ENCODE results near the gene ERBB4.

Gene ERBB4

DNA sequence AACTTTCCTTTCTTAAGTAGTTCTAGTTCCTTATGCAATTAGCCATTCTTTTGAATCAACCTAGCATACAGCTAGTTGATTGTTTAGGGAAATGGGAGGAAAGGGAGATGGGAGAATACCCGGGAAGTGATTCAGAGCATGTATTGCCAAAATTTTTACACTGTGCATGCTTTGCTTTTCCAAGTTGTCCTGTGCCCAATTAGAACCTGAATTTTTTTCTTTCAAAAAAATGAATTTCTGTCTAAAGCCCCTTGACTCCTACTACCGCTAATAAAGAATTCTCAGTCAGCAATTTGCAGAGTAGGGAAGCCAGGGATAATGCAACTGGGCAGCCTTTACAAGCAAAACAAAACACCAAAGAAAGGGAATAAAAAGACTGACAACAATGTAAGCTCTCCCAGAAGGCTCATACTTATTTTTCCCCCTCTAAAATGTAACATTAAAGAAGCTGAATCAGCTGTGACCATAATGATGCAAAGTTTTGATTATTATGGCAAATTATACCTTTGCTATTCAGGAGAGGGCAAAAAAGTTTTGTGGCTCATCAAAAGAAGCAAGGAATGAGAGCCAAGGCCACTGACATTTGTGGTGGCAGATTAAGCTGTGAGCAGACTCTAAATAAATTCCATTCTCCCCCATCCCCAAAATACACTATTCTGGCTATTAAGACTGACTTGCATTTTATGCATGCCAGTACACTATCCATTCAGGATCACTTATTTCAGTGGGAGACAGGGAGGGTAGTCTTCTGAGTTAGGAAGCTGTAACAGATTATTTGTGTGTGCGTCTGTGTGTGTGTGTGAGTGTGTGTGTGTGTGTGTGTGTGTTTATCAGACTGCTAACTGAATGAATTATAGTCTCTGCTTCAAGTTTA lies 174.3 kb downstream of the ERBB4 start:
- peak; percentile 19 to 22 for DNase-seq (ENCODE audit: low read depth in 2 of 2)

DNA sequence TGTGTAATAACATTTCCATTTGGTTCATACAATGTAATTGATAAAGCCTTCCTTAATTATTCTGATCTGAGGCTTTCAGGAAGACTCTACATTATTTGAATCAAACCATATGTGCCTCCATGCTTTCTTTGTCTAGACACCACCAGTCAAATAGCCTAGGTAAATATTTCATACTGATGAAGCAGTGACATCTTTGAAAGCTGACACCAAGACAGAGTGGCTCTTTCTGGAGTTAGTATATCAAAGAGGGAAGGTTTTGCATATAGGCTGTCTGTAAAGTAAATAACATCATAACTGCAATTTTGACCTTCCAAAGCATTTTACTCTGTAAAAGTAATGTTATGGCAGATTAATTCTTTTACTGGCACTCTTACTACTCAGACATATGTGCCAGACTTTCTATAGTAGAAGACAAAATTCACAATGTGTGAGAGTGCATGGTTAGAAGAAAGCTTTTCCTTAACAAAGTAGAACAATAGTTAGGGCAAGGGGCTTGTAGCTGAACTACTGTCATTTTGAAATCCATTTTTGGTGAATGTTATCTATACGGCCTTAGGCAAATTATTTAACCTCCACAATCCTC lies 177.3 kb downstream of the ERBB4 start:
- no peak for DNase-seq (ENCODE audit: low read depth in 2 of 2)

DNA sequence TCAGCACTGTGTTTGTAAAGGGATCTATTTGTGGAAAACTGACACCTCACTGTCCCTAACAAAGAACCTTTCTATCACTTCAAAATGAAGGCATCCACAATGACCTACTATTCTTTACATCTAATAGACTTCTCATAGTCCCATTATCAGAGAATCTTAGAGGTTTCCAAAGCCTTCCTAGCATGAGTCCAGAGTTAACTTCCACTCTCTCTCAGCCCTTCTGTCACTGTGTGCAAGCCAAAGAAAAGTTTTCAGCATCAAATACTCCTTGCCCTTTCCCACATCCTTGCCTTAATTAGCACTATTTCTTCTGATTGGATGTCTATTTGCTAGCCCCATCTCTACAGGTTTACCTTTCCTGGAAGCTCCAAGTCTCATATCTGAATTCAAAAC lies 178.5 kb downstream of the ERBB4 start:
- DNase-seq (ENCODE audit: low read depth in 2 of 2) = no peak

DNA sequence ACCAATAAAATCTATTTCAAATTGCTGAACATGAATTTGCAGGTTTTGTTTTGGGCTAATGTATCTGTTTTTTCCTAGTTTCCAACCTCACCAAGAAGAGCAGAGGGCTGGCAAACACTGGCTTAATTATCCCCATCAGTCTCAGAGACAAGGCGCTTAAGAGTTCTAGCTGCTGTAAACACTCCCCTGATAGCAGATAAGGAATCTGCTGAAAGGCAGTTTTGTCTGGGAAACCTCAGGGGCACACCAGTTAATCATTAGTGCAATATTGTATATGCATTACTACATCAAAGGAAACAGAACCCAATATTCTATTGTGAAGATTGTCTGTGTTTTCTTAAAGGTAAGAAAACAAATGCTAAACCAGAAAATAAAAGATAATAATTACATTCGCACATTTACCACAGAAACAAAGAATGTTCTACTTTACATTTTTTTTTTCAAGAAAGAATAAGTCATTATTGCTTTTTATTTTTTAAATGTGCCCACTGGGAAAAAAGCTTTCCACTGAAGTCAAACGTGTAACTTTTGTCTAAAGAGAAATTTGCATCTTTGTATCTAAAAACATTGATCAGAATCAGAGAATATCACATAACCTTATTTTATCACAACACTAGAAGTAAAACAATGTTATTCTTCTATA lies 179.1 kb downstream of the ERBB4 start:
- no peak for DNase-seq (ENCODE audit: low read depth in 2 of 2)

DNA sequence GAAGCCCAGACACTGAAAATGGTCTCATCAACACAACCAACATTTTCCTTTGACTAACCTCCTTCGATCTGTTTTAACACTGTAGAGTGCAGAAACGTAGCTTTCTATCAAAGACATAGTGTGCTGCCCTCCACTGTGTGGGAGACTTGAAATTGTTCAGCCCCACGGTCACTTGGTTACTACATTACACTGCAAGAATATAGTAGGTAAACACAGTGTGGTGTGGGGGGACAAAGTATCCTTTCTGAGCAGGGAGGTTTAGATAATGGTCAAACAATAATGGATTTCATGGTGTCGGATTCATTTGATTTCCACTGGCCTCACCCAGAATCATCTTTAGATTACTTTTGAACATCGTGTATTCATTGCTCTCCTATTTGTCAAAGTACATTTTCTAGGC lies 181.0 kb downstream of the ERBB4 start:
- no peak for DNase-seq (ENCODE audit: low read depth in 2 of 2)

DNA sequence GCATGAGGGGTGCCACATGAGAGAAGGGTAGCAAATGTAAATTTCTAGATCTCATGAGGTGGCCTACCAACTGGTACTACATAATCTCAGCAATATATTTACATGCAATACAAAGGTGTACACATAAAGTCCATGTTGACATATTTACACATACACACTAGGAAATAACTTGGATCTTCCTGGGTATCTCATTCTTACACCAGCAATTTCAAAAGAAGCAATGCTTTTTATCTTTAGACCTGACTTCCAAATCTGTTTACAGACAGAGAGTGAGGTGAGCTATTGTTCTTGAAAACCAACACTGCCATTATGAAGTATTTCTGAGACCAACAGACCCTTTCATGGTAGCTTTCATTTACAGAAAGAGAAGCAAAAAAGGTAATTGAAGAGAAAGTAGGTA lies 184.2 kb downstream of the ERBB4 start:
- no peak for DNase-seq (ENCODE audit: low read depth in 2 of 2)

DNA sequence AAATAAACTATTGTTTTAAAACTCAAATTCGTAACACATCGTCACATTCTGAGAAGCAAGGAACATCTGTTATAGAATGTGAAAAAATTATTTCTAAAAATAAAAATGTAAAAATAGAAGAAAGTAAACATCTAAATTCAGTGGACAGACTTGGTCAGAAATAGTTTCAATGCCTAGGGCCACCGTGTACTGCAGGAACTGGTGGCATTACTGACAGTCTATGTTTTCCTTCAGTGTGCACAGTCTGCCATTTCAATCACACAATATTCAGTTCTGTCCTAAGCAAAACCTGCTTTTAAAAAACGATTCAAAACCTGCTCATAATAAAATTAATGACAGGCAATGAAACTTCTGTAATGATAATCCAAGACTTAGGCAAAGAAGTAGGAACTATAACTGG lies 190.1 kb downstream of the ERBB4 start:
- DNase-seq (ENCODE audit: low read depth in 2 of 2) = no peak

DNA sequence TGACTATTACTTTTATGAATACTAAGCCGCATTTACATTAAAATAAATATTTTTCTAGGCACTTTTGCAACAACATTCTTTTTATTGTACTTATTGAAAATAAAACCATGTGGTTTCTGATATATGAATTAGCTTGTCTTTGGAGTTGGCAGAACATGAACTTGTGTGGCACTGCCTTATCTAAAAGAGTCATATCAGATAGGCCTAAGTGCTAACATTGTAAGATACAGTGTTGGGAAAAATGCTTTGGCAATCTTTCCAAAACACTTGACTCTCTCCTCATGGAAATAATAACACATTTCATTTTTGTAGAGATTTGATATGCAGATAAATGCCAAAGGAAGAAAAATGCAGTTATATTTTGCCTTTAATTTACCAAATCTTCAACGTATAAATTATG lies 191.7 kb downstream of the ERBB4 start:
- no peak for DNase-seq (ENCODE audit: low read depth in 2 of 2)

DNA sequence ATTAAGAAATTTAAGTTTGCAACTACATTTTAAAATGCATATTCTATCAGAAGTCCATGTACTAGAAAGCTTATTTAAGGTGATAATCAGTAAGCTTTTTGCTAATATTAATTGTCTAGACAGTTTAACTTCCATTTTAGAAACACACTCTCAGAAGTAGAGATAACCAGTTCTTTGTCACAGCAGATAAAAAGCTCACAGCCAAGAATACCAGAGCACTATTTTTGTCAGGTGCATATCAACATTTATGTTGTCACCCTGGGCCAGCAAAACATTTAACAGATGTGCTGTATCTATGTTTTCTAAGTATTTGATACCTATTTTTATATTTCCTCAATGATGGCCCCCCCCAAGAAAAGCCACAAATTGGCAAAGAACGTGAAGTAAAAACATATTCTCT lies 192.6 kb downstream of the ERBB4 start:
- DNase-seq (ENCODE audit: low read depth in 2 of 2) = no peak

DNA sequence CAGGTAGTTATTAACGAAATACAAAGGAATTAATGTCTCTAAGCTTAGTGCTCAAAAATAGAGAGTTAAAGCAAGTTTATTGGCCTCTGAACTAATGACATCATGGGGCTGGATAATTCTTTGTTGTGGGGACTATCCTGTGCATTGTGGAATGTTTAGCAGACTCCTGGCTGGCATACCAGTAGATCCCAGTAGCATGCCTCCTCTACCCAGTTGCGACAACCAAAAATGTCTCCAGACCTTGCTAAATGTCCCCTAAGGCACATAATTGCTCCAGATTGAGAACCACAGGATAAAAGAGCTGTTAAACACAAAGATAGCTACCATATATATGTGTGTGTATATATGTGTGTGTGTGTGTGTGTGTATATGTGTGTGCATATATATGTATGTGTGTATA lies 194.5 kb downstream of the ERBB4 start:
- no peak for DNase-seq (ENCODE audit: low read depth in 2 of 2)

DNA sequence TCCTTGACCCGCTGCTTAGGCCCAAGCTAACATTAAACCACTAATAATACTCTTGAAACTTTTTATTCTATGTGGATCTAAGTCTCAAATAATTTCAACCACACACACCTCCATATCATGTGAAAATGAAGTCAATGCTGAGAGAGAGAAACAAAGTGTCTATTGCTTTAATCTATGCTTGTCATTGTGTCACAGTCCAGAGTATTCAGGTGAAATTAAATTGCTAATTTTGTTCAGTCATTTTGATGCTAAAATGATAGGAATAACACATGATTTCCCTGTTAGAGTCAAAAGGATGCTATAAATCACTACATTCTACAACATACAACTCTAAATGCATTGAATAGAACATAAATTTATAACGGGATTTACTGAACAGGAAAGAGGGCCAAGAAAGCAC lies 195.4 kb downstream of the ERBB4 start:
- DNase-seq (ENCODE audit: low read depth in 2 of 2) = no peak

DNA sequence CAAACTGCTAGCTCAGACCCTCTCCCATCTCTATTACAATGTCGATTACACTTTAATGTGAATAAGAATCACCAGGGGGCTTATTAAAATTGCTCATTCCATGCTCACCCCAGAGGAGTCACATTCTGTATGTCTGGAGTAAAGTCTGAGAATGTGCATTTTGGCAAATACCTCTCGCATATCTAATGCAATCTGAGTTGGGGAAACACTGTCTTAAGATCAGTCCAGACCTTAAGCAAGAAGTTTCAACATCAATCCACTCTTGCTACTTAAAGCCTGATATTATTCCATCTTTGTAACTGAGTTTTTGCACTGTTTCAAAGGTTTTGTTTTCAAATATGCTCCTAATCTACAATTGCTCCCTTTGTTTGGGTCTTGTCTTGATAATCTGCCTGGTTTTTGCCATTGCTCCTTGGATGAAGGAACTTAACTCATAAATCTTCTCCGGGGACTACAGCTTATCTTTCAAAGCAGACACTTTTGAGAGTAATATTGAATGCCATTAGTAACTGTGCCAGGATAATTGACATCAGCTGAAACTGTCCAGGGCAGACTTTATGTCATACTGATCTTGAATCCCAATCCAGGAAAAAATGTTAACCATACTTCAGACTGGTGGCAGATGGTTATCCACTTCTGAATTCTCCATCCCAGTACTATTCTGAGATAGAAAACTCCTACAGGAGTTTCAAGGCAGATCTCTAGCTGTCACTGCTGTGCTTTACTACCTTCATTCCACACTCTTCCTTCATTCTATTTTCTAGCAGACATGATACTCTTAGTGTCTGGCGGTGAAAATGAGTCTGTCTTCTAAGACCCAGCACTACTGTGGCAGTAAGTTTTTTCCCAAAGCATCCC lies 200.9 kb downstream of the ERBB4 start:
- DNase-seq (ENCODE audit: low read depth in 2 of 2) = no peak

DNA sequence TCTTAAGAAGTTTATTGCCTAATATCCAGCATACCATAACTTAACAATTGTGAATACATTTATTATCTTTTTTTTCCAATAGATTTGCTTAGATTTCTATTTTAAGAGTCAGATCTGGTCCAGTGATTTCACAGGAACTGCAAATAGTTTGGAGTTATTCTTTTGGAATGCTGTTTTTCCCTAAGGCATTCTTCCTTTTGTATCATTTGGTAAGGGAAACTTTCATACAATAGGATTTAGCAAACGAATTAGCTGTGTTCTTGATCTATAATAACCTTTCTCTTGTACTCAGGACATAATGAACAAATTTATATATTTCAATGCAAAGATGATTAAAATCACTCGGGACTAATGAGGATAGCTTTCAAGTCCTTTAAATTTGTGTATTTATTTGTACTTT lies 201.6 kb downstream of the ERBB4 start:
- no peak for DNase-seq (ENCODE audit: low read depth in 2 of 2)

DNA sequence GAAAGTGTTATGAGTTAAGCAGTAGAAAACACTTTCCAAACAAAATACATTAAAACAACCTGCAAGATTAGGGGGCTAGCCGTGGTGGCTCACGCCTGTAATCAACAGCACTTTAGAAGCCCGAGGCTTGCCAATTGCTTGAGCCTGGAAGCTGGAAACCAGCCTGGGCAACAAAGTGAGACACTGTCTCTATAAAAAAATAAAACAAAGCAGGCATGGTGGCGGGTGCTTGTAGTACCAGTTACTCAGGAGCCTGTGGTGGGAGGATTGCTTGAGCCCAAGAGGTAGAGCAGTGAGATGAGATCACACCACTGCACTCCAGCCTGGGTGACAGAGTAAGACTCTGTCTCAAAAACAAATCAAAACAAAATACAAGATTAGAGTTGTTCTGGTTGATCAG lies 208.3 kb downstream of the ERBB4 start:
- no peak for DNase-seq (ENCODE audit: low read depth in 2 of 2)

DNA sequence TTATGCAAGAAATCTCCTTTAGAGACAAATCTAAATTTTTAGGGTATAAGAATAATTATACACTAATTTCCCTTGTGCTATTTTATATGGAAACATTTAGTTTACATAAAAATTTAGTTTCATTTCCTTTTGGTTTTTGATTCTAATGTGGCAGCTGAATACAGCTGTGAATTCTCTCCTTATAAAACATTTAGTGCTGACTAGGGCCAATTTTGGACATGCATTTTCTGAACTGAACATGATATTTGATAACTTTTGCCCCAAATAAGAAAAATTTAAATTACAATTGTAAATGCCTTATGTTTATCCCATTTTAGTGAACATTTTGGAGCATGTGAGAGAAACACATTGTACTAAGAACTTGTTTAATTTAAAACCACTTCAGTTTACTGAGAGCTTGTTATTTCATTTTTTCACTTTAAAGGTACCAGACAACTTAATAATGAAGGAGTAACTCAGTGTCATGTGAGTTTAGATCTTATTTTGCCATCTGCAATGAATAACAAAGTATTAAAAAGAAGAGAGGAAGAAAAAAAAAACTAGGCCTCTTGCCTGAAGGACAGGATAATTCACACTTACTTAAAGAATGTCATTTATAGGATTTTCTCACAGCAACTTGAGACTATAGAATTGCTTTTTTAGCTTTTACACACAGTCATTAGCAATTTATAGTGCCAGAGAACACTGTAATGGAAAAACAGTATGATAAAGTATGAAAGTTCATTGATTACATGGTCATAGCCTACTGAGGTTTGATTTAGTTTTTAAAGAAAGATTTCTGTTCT lies 209.7 kb downstream of the ERBB4 start:
- no peak for DNase-seq (ENCODE audit: low read depth in 2 of 2)

DNA sequence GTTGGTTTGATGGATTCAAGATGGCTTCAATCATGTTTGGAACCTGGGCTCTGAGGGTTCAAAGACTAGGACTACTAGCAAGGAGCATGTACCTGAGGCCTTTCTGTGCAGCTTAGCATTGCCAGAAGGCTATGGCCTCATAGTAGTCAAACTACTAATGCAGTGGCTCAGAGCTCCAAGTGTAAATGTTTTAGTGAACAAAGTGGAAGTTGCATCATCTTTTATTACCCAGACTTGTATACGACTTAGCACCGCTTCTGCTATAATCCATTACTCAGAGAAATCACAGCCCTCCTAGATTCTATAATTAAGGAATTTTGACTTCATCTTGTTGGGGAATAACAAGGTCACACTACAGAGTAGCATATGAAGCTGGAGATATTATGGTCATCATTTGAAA lies 210.5 kb downstream of the ERBB4 start:
- no peak for DNase-seq (ENCODE audit: low read depth in 2 of 2)

DNA sequence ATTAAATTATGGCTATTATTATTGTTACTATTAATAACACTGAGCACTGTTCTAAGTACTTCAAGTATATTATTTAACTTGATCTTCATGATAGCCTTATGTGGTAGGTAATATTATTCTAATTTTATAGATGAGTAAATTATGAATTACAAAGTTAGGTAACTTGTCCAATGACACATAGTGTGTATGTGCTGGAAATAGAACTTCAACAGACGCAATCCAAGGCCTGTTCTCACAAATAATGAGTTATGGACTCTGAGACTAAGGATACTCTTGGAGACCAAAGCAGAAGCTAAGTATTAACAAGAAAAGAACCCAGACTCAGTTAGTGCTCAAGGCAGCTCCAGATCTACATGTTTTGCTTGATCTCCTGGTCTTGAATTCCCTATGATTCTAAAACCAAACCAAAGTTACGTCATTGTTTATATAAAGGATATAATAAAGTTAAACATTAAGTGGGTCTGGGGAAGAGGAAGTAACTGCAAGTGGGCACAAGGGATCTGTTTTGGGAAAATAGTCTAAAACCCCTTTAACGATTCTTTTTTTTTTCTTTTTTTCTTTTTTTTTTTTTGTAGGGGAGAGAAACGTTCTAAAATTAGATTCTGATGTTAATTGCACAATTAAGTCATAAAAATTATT lies 211.3 kb downstream of the ERBB4 start:
- DNase-seq (ENCODE audit: low read depth in 2 of 2) = no peak

DNA sequence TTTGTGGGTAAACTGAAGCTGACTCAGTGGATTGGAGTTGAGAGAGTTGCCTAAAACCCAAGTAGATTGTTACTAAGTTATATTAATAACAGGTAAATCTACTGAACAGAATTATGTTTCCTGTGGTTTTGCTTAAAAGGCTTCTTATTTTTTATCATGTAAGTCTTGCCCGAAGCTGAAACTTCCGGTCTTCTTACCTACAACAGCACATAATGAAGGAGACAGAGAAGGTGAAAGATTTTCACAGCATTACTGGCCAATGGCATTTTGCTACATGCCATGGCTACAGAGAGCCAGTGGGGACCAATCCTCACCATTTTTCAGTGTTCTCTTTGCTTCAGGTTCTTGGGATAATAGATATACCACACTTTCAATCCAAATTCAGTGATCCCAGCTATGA lies 220.0 kb downstream of the ERBB4 start:
- no peak for DNase-seq (ENCODE audit: low read depth in 2 of 2)

DNA sequence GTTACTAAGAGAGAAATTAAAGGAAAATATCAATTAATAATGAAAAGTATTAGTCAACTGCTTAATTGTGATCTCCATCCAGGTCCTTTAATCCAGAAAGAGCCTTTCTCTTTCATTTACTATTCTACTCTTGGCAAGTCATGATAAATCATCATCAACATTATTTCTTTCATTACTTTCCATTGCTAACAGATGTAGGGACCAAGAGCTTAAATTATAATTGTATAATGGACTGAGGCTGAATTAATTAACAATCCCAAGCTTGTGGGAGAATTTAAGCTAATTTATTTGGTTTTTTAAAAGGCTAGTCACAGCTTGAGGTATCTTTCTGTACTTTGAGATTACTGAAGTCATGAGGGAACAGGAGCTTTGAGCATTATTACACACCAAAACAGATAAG lies 223.9 kb downstream of the ERBB4 start:
- DNase-seq (ENCODE audit: low read depth in 2 of 2) = no peak

DNA sequence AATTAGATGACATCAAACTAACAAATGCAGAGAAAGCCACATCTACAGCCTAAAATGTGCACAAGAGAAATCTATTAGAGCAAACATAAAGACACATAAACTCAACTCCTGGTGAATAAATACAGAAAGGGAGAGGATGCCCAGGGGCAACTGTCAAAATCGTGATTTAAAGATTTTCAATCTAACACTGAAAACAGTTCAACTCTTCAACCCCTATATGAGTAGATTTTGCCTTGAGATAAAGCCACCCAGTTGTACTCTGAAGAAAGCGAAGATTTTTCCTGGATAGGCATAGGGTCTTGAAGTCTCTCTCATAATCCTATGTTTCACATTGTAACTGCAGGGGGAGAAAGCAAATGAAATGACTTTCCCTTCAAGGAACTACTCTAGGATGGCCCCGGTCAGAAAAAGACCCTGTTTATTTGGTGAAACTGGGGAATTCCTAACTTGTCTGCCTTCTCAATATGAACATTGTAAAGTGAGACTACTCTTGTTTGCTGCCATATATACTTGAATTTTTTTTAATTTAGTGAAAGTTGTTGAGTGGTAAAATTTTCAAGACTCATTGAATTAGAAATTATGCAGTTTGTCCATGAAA lies 226.7 kb downstream of the ERBB4 start:
- DNase-seq (ENCODE audit: low read depth in 2 of 2) = no peak

DNA sequence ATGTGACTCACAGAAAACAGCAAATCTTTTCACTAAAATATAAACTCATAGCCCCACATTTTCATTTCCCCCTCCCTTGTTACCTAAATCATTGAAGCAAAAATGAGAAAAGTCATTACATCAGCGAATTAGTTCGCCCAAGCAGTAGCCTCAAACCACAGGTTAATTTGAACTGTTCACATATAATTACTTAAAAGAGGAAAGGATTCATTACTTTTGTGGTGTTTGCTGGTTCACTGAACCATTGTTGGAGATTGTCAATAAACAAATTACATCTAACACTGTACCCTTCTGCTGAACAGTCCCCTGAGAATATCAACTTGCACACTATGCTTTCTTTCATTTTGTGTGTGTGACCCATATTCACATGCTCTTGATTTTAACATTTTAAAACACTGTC lies 238.7 kb downstream of the ERBB4 start:
- DNase-seq (ENCODE audit: low read depth in 2 of 2) = no peak
